Endothelial cell of umbilical vein (primary cell): ENCODE data around the gene P2RX3. TPM values are rescaled to one million over a fixed set of nuclear protein-coding genes. Genes with fewer than 3 reads are reported as not detected.

ENCODE experiments used
- BruUV-seq: library from RNA; stranded (reverse); fragments of 400-500 nt; replicated peaks from 2 replicates; lab custom pipeline; 2021; lab: Mats Ljungman, UMichigan
- CTCF ChIA-PET: fragments of 300-600, 350-600 bp; sonication (Branson Sonifier 250); formaldehyde crosslinking; loops from one replicate; lab custom pipeline; 2021; ENCODE audit warnings: antibody characterized with exemption, inconsistent platforms; lab: Charles Lee
- POLR2A ChIA-PET: fragments of 300-600, 350-600 bp; sonication (Branson Sonifier 250); formaldehyde crosslinking; loops from one replicate; lab custom pipeline; 2021; ENCODE audit warnings: antibody characterized with exemption, inconsistent platforms; lab: Charles Lee
- DNase-seq: peaks from one replicate; pipeline ENCODE4 v3.0.0-alpha.2; 2011; ENCODE audit warnings: low read depth, low spot score
- FAIRE-seq: peaks from 2 replicates; lab custom pipeline; 2011; peaks lifted over from hg19 to GRCh38; lab: Jason Lieb, UNC
- H2AFZ ChIP-seq: 2 replicates; pipeline ENCODE4 v1.6.0; 2012; ENCODE audit warnings: low read depth, low read length, control low read depth, inconsistent platforms
- H3K27ac ChIP-seq: 2 replicates; pipeline ENCODE4 v1.5.1; 2011; ENCODE audit warnings: low read depth, mild to moderate bottlenecking, control low read depth, low read length, moderate library complexity; ENCODE audit not compliant: insufficient read depth
- H3K27me3 ChIP-seq, 2 experiments: 2 replicates each; pipeline versions ENCODE4 v1.6.0 to v1.6.1; 2011; ENCODE audit warnings: low read length in 2 of 2, mixed read lengths in 1 of 2; ENCODE audit not compliant: control insufficient read depth in 2 of 2, insufficient read depth in 2 of 2
- H3K36me3 ChIP-seq, 2 experiments: 2 replicates in 1 of 2; 3 replicates in 1 of 2; pipeline ENCODE4 v1.5.1; 2011; ENCODE audit warnings: low read length in 2 of 2, mild to moderate bottlenecking in 1 of 2, moderate library complexity in 1 of 2; ENCODE audit not compliant: control insufficient read depth in 2 of 2, insufficient read depth in 2 of 2; ENCODE audit errors: extremely low read depth in 1 of 2
- H3K4me1 ChIP-seq: 3 replicates; pipeline ENCODE4 v1.5.1; 2011; ENCODE audit warnings: mild to moderate bottlenecking, low read length; ENCODE audit not compliant: control insufficient read depth, insufficient read depth; ENCODE audit errors: extremely low read depth
- H3K4me2 ChIP-seq: 2 replicates; pipeline ENCODE4 v1.6.1; 2011; ENCODE audit warnings: low read length, control low read depth, mixed read lengths; ENCODE audit not compliant: insufficient read depth
- H3K4me3 ChIP-seq, 3 experiments: fragments of 200-600 bp in 1 of 3; sonication (generic), shearing (Covaris generic) in 1 of 3; replicated peaks in 1 of 3; 2 replicates each; pipeline ENCODE4 v1.5.1; 2011 to 2016; ENCODE audit warnings: control low read depth in 3 of 3, low read length in 3 of 3, mild to moderate bottlenecking in 2 of 3, inconsistent platforms in 1 of 3, low read depth in 1 of 3, moderate library complexity in 1 of 3; ENCODE audit not compliant: insufficient read depth in 1 of 3
- H3K79me2 ChIP-seq: 2 replicates; pipeline ENCODE4 v1.6.0; 2012; ENCODE audit warnings: low read length, inconsistent platforms; ENCODE audit not compliant: control insufficient read depth, insufficient read depth
- H3K9ac ChIP-seq: replicated peaks from 2 replicates; pipeline ENCODE3; 2011; ENCODE audit warnings: low read length, control low read depth; ENCODE audit not compliant: insufficient read depth; ENCODE audit errors: extremely low read depth
- H3K9me1 ChIP-seq: replicated peaks from 3 replicates; pipeline ENCODE4 v1.6.0; 2011; ENCODE audit warnings: mild to moderate bottlenecking, low read length; ENCODE audit not compliant: control insufficient read depth, insufficient read depth; ENCODE audit errors: extremely low read depth
- H3K9me3 ChIP-seq: replicated peaks from 2 replicates; pipeline ENCODE4 v1.5.1; 2012; ENCODE audit warnings: low read length, inconsistent platforms; ENCODE audit not compliant: control insufficient read depth, insufficient read depth
- H4K20me1 ChIP-seq: replicated peaks from 2 replicates; pipeline ENCODE3; 2011; ENCODE audit warnings: mild to moderate bottlenecking, low read length; ENCODE audit not compliant: control insufficient read depth, insufficient read depth; ENCODE audit errors: extremely low read depth
- EZH2 ChIP-seq: IDR thresholded peaks from 2 replicates; pipeline ENCODE4 v1.6.1; 2012; ENCODE audit warnings: borderline replicate concordance, low read depth, mild to moderate bottlenecking, moderate library complexity, low read length, inconsistent platforms; ENCODE audit not compliant: severe bottlenecking
- FOS ChIP-seq: IDR thresholded peaks from 2 replicates; pipeline ENCODE4 v1.6.1; 2011; ENCODE audit warnings: mild to moderate bottlenecking, low read length, moderate library complexity, borderline replicate concordance; ENCODE audit not compliant: insufficient read depth
- GATA2 ChIP-seq: IDR thresholded peaks from 2 replicates; pipeline ENCODE4 v1.7.0; 2011; ENCODE audit warnings: low read depth, mild to moderate bottlenecking, moderate library complexity, mixed read lengths, low read length; ENCODE audit not compliant: insufficient read length, insufficient read depth
- JUN ChIP-seq: IDR thresholded peaks from 2 replicates; pipeline ENCODE4 v1.6.1; 2011; ENCODE audit warnings: borderline replicate concordance, low read depth; ENCODE audit not compliant: insufficient read length, insufficient read depth
- MAX ChIP-seq: IDR thresholded peaks from 2 replicates; pipeline ENCODE4 v1.6.1; 2011; ENCODE audit not compliant: insufficient read depth, insufficient read length
- MYC ChIP-seq: IDR thresholded peaks from one replicate; pipeline ENCODE4 v1.6.1; 2011; ENCODE audit warnings: mild to moderate bottlenecking, low read depth, low read length
- POLR2A ChIP-seq: IDR thresholded peaks from 2 replicates; pipeline ENCODE4 v1.6.1; 2012; ENCODE audit warnings: low read depth, mild to moderate bottlenecking, control low read depth, low read length
- POLR2AphosphoS5 ChIP-seq: IDR thresholded peaks from 2 replicates; pipeline ENCODE4 v1.6.1; 2012; ENCODE audit warnings: low read depth, mild to moderate bottlenecking, control low read depth, low read length, moderate library complexity; ENCODE audit not compliant: insufficient read depth
- dilution Hi-C: fragments of 300-500 bp; cut with MboI; formaldehyde crosslinking; loops from one replicate; pipeline ENCODE4 v1.15.0; 2019; ENCODE audit warnings: low sequenced_read_pairs; ENCODE audit not compliant: extremely low pct_ligation_motif_present
- intact Hi-C: fragments of 100-400 bp; cut with micrococcal nuclease; formaldehyde crosslinking; loops from one replicate; pipeline ENCODE4 v1.10.0; 2022
- polyA plus RNA-seq, 4 experiments: library from polyadenylated mRNA; depleted of rRNA in 3 of 4; stranded (reverse) in 3 of 4; unstranded in 1 of 4; fragments of >200 nt; gene quantifications; 2 replicates each; pipeline versions ENCODE4 v1.2.1 to v1.2.3, GENCODE V29; 2011 to 2012; ENCODE audit warnings: missing spikeins in 1 of 4
- total RNA-seq: library from RNA; stranded (reverse); gene quantifications from 2 replicates; pipeline ENCODE4 v1.2.3, GENCODE V29; 2021

Gene P2RX3
- total and polyA plus RNA-seq, 2 donors (not counting 3 experiments of a cell fraction or from before 2014, with no cell fraction given): not detected

GRCh38 chr11:57359396-57359795, 21.2 kb downstream of the P2RX3 start:
- Histone ChIP-seq H3K27ac (no peak overlapping the region), H2AFZ (no peak overlapping the region), H3K9me3 (no peaks in the 10 kb centered on the region), H3K4me1 (no peaks in the 10 kb centered on the region), H3K36me3 (no peaks in the 10 kb centered on the region), H3K9me1 (no peaks in the 10 kb centered on the region), H3K9ac (no peak overlapping the region), H3K4me2 (no peak overlapping the region), H3K27me3 (peaks cover 0 to 5% of the 10 kb centered on the region in 2 experiments), H3K79me2 (no peaks in the 10 kb centered on the region), H3K4me3 (no peak overlapping the region), H4K20me1 (no peaks in the 10 kb centered on the region)
- ChIA-PET POLR2A (no interaction called here), CTCF (interaction anchor here (1.1 to 2.7 kb wide), 4 partner anchors 9 to 99 kb away, joined by 3 to 13 read pairs (median 4); no protein-coding TSS in a partner anchor)
- BruUV-seq: no TSS peak
- dilution Hi-C loops: no loop called here
- FAIRE-seq (no peak), DNase-seq (no peak)
- TF ChIP-seq GATA2: no peak
- TF ChIP-seq MYC: no peak
- TF ChIP-seq POLR2AphosphoS5: no peak
- TF ChIP-seq FOS: no peak
- TF ChIP-seq JUN: no peak
- no peak for TF ChIP-seq POLR2A
- no peak for TF ChIP-seq EZH2
- TF ChIP-seq MAX: no peak
- intact Hi-C loops: no loop called here
